SIG-M5 treated with dmso at 0.1 percent for 504 hours (cell line): Measurements from ENCODE around the gene PRR36.
"Not testable (repeated sequence)": the region's sequence is repeated elsewhere in the genome, so short reads cannot be mapped to it uniquely, and the experiment has no call there.

Source experiments
- DNase-seq: peaks from one replicate; lab custom pipeline; 2025; ENCODE audit not compliant: unreplicated experiment; lab: John Stamatoyannopoulos, UW

The PRR36 gene

DNA sequence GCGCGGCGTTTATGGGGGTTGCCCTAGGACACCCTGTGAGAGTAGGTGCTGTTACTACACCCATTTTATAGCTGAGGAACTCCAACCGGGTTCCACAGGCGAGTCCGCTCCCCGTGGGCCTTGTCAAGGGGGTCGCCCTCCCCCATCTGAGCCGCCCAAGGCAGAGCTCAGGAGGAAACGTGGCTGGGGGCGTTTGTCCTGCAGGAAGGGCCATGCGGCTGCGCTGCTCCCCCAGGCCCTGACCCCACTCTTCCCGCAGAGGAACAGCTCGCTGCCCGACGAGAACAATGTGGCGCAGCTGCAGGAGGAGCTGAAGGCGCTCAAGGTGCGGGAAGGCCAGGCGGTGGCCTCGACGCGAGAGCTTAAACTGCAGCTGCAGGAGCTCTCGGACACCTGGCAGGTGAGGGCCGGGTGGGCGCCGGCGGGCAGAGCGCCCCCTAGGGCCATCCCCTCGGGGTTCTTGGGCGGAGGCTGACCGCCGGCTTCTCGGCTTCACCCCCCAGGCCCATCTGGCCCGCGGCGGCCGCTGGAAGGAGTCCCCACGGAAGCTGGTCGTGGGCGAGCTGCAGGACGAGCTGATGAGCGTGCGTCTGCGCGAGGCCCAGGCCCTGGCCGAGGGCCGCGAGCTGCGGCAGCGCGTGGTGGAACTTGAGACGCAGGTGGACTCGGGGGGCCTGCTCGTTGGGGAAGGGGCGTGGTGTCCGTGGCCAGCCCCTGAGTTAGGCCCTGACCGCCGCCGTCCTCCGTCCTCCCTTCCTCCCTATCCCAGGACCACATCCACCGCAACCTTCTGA is 12.4 kb downstream of the PRR36 start:
- no peak for DNase-seq

DNA sequence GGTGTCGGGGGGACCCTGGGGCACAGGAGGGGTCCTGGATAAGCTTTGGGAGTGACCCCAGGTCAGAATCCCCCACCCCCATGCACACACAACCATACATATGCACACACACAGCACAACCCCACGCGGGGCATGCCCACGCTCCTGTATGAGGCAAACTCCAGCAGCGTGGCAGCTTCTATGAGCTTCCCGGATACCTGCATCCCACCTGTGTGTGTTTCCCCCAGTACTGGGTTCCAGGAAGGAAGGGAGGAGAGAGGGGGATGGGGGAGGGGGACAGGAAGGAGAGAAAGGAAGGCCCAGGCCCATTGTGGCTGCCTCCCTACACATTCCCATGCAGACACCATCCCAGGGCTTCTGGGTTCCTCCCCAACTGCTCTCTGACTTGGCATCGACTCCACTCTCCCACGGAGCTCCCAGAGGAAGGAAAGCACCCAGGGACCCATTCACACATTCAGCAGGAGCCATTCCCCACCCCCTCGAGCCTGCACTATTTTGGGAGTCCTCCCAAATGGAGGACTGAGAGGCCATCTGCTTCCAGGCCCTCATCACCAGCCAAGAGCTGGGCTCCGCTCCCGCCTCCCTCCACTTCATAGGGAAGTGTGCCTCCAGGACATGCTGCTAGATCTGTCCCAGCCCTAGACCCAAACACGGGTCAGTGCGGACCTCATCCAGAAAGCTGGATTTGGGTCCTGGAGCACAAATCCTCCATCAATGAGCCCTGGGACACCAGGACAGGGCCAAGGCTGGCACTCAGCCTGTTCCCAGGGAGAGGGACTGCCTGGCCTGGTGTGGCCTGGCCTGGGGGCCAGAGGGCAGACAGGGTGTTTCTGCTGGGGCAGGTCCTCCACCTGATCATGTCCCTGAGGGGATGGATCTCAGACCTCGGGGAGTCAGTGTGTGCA is 13.2 kb downstream of the PRR36 start:
- DNase-seq, result no peak

GRCh38 chr19:7859831-7860713 is 14.1 kb downstream of the PRR36 start:
- no peak for DNase-seq

- DNase-seq, result not testable (repeated sequence)
Observed at GRCh38 chr19:7859087-7859486, 15.1 kb downstream of the PRR36 start.

DNA sequence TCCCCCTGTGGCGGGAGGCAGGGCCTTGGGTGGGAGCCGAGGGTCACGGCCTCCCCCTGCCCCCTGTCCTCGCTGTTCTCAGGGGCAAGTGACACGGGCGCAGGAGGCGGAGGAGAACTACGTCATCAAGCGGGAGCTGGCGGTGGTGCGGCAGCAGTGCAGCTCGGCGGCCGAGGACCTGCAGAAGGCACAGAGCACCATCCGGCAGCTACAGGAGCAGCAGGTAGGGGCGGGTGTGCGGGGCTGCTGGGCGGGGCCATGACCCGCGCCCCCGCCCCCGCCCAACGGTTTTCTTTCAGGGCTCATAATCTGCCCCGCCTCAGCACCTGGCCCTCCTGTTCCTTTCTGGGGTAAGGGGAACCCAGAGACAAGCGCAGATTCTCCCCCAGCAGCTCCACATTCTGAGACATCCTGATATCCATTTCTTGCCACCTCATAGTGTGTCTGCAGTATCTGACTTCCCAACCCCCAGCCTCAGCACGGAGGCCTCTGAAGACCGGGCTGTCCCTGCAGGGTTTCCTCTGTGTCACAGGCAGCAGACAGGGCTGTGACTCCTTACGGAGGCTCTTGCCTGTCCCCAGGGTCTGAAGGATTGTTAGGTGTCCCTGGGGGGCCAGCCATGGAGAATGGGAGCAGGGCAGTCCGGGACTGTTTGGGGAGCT is 15.9 kb downstream of the PRR36 start:
- DNase-seq, result no peak

DNA sequence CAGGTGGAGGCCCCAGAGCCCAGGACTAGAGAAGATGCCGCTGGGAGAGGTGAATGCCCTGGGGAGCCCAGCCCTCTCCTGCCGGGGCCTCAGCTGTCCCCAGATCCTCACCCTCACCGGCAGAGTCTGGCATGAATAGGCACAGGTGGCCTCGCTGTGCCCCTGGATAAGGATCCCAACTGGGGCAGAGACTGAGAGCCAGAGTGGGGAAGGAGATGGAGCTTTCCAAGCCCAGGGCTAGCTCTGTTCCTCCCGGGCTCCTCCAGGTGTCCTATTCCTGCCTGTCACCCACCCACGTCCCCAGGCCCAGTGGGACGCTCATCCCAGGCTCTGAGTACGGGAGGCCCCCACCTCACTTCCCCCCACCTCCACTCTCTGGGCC is 16.5 kb downstream of the PRR36 start:
- no peak for DNase-seq

DNA sequence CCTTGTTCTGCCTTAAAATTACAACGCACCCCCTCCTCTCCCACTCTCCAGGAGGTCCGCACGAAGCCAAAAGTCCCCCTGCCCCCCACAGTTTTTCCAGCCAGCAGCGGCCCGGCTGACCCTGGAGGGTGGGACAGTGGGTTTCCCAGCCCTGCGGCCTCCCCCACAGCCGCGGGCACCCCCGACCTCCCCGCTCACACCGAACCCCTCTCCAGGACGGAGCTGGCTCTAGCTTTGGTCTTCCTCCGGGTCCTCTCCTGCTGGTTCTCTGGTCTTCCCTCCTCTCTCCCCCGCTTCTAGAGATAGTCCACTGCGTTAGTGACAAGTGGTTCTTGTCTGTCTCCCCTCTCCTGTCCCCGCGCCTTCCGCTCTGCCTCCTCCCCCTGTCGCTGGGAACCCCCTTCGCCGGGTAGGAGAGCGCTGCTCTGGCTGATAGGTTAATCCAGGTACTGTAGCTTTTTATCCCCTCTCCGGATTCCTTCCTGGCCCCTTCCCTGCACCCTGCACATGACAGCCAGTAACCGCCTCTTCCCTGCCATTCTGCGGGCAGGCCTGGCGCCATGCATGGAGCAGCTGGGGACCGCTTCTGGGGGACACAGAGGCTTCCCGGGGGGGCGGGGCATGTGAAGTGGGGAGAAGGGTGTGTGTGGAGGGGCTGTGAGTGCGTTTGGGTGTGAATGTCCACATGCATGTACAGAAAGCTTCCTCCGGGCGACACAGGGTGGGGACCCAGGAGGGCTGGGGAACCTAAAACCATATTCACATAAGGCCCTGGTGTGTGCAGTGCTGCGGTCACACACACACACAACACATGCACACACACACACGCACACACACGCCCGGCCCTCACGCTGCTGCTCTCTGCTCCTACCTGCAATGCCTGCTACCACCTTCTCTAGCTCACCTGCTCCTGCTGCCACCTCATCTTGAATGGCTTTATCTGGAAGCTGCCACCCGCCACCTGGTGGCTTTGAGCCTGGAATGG is 17.2 kb downstream of the PRR36 start:
- no peak for DNase-seq

DNA sequence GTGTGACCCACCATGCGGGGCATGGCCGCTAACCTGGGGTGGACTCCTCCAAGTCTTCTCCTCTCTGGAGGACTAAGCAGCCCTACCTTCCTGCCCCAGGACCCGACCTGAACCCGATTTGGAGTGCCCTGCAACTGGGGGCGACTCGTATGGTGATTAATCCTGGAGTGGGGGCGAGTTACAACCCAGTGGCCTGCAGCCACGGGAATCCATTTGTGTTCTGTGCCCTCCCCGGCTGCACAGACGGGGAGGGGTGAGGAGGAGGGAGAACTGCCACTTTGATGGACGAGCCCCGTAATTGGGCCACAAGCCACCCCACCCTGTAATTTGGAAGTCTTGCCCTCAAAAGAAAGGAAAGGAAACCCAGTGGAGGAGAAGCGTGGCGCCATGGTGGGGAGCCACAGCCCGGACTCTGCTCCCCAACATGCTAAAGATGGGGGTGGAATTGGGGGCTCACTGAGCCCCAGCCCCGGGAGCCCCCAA is 18.0 kb downstream of the PRR36 start:
- DNase-seq, result no peak

GRCh38 chr19:7855426-7856108 is 18.6 kb downstream of the PRR36 start:
- no peak for DNase-seq

- no peak for DNase-seq
Observed at GRCh38 chr19:7853770-7854128, 20.4 kb downstream of the PRR36 start.

DNA sequence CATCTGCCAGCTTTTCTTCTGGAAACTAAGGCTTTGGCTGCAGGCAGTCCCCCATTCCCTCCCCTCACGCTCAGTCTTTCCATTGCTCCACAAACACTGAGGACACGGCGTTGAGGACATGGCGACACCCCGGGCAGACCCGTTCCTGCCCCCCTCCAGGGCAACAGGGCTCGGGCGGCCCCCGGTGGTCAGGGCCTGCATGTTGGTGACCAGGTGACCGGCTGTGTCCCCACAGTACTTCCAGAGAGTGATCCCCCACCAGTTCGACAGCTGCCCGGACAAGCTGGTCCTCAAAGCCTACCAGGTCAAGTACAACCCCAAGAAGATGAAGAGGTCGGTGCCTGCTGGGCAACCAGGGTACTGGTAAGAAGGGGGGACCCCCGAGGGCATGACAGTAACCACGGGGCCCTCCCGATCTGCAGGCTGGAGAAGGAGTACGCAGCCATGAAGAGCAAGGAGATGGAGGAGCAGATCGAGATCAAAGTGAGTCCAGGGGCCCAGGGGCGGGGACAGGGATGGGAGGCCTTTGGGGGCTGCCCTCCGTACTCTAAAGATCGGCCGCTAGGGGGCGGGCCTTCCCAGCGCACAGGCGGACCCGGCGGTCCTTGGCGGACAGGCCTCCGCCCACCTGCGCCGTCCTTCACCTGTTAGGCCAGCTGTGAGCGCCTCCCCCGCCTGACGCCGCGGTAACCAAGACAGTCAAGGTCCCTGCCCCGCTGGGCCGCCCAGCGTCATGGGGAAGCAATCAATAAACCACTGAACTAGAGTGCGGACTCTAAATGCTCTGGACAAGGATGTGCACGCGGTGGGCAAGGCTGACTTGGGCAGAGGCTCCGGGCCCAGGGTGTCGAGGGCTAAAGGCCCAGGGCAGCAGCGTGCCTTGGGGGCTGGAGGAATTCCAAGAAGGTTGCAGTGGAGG is 21.1 kb downstream of the PRR36 start:
- DNase-seq, result peak; percentile 51

DNA sequence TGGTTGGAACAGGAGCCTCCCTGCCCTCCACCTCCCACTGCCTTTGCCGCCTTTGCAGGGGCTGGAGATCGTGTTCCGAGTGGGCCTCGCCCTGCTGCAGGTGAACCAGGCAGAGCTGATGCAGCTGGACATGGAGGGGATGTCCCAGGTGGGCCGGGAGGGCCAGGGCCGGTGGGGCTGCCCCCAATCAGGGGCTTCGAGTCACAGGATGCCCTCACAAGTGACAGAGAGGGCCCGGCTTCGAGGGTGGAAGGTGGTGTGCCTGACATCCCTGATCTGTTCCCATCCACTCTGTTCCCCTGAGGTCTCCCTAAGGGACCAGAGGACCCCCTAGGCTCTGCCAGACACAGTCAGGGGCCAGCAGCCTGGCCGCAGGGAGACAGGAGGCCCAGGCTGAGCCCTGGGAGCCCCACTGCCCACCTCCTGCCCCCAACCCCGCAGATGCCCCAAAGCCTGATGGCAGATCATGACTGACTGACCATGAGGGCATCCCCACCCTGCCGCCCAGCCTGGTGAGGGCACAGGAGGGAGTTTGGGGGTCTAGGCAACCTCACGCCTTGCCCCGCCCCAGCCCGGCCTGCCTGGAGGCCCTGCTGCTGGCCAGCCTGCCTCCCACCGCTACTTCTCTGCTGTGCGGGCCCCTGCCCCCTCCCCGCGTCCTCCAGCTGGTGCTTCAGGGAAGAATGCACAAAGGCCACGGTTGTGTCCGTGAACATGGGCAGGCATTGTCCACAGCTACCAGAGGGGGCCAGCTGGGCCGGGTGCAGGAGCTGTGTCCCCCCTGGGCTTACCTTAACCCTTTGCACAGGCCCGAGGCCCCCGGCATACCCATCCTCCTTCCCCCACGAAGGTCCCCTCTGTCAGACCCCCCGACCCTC is 22.3 kb downstream of the PRR36 start:
- no peak for DNase-seq

DNA sequence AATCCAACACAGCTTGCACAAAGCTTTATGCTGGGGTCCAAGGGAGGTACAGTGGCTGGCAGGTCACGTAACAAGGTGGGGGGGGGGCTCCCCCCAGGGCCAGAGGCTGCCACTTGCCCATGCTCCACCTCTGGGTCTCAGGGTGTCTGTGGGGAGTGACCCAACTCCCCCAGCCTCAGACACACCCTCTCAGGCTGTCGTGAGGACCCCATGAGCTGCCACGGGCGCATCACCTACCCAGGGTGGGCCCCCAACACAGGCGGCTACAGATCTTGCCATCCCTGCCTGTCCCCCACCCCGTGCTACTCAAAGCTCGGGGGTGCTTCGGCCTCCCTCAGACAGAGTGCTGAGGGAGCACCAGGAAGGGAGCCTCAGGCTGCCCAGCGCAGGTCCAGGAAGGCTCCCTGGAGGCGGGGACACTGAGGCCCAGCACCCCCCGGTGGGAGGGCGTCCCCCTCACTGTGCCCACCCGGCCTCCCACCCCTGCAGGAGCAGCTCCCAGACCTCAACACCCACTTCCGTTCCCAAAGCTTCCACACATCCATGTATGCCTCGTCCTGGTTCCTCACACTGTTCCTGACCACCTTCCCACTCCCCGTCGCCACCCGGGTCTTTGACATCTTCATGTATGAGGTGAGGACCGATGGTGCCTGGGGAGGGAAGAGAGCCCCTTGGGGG is 23.1 kb downstream of the PRR36 start:
- no peak for DNase-seq

- no peak for DNase-seq
Observed at GRCh38 chr19:7850000-7850813, 24.0 kb downstream of the PRR36 start.

DNA sequence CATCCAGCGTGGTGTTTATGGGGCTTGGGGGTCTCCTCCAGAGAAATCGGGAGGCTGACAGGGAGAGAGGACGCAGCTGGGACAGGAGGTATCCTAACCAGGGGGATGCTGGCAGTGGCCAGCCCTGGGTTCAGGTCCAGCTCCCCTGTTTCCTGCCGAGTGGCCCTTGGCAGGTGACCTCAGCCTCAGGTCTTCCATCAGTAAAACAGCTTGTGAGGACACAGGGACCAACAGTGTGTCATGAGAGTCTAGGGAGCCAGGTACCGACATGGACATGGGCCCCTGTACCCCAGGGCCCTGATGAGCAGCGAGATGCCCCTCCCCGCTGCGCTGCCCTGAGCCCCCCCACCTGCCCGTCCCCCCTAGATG is 24.6 kb downstream of the PRR36 start:
- DNase-seq, result no peak
